ENCODE results near the gene NUDC. TPM values are rescaled to one million over a fixed set of nuclear protein-coding genes. Genes with fewer than 3 reads are reported as not detected.

Gene NUDC
- total and polyA plus RNA-seq, 2 of the 13 experiments (the other 11 are each of a cell fraction or from before 2014, with no cell fraction given): 34.7 to 104 TPM

GRCh38 chr1:26881611-26882010, 39.9 kb upstream of the NUDC start (continued):
- peak; percentile 35; the same call in 1 of the 2 replicates for TF ChIP-seq MYPOP (CRISPR knock-in tag; IDR thresholded peaks at IDR 0.05)
- TF ChIP-seq ZNF460 (CRISPR knock-in tag; IDR thresholded peaks at IDR 0.05; ENCODE audit: borderline replicate concordance): peak; percentile 71; the same call in 1 of the 2 replicates
- TF ChIP-seq MTA1 (CRISPR knock-in tag; IDR thresholded peaks at IDR 0.05; ENCODE audit: borderline replicate concordance): peak; percentile 83; the same call in 1 of the 2 replicates
- TF ChIP-seq ZNF788 (CRISPR knock-in tag; IDR thresholded peaks at IDR 0.05; ENCODE audit: borderline replicate concordance): peak; percentile 58; the same call in 1 of the 2 replicates
- TF ChIP-seq PHF21A (CRISPR knock-in tag; IDR thresholded peaks at IDR 0.05): peak; percentile 59; the same call in 1 of the 2 replicates
- TF ChIP-seq ZNF644 (CRISPR knock-in tag; IDR thresholded peaks at IDR 0.05; ENCODE audit: low read depth): 0 out of 2 replicates have a peak, but pooled peaks have one; percentile 11
- TF ChIP-seq BORCS8-MEF2B (CRISPR knock-in tag; IDR thresholded peaks at IDR 0.05): peak; percentile 38; the same call in 1 of the 2 replicates
- peak; percentile 66; the same call in 1 of the 2 replicates for TF ChIP-seq KAT7 (CRISPR knock-in tag; IDR thresholded peaks at IDR 0.05; ENCODE audit: borderline replicate concordance)
- peak; percentile 52; the same call in 1 of the 2 replicates for TF ChIP-seq KAT8 (CRISPR knock-in tag; IDR thresholded peaks at IDR 0.05)
- TF ChIP-seq EED (CRISPR knock-in tag; IDR thresholded peaks at IDR 0.05): 0 out of 2 replicates have a peak, but pooled peaks have one; percentile 24
- TF ChIP-seq HDAC1 (CRISPR knock-in tag; IDR thresholded peaks at IDR 0.05): peak; percentile 74; the same call in 1 of the 2 replicates
- peak; percentile 69 for TF ChIP-seq ISL2 (CRISPR knock-in tag; IDR thresholded peaks at IDR 0.05)
- peak; percentile 88 for TF ChIP-seq MED1 (CRISPR knock-in tag; IDR thresholded peaks at IDR 0.05)
- TF ChIP-seq REPIN1 (CRISPR knock-in tag; IDR thresholded peaks at IDR 0.05; ENCODE audit: borderline replicate concordance, low read depth): 0 out of 2 replicates have a peak, but pooled peaks have one; percentile 21
- TF ChIP-seq AHDC1 (CRISPR knock-in tag; IDR thresholded peaks at IDR 0.05; ENCODE audit: borderline replicate concordance): 0 out of 2 replicates have a peak, but pooled peaks have one; percentile 28
- TF ChIP-seq PITX1 (CRISPR knock-in tag; IDR thresholded peaks at IDR 0.05): peak; percentile 39; the same call in 1 of the 2 replicates
- TF ChIP-seq MEIS1 (CRISPR knock-in tag; IDR thresholded peaks at IDR 0.05; ENCODE audit: borderline replicate concordance): 0 out of 2 replicates have a peak, but pooled peaks have one; percentile 68
- peak; percentile 40; the same call in 1 of the 2 replicates for TF ChIP-seq GFI1 (CRISPR knock-in tag; IDR thresholded peaks at IDR 0.05; ENCODE audit: borderline replicate concordance)
- peak; percentile 93 for TF ChIP-seq SALL1 (CRISPR knock-in tag; IDR thresholded peaks at IDR 0.05)
- TF ChIP-seq ZNF18 (CRISPR knock-in tag; IDR thresholded peaks at IDR 0.05; ENCODE audit: insufficient replicate concordance): peak; percentile 34
- peak; percentile 75; the same call in 1 of the 2 replicates for TF ChIP-seq ZNF543 (CRISPR knock-in tag; IDR thresholded peaks at IDR 0.05)
- peak; percentile 72; the same call in 1 of the 2 replicates for TF ChIP-seq TBX2 (CRISPR knock-in tag; IDR thresholded peaks at IDR 0.05; ENCODE audit: borderline replicate concordance)
- TF ChIP-seq FOXO1 (CRISPR knock-in tag; IDR thresholded peaks at IDR 0.05): peak; percentile 79

Data from HepG2 (cell line).